Endodermal cell (in vitro differentiated cells): Measurements from ENCODE around the gene UCP2. TPM values are rescaled to one million over a fixed set of nuclear protein-coding genes. Genes with fewer than 3 reads are reported as not detected.
A peak's percentile ranks its signal among the peaks of the same experiment; 100 is the strongest.

ENCODE experiments used
- DNase-seq: peaks from one replicate; pipeline ENCODE4 v3.0.0-alpha.2; 2017
- H3K27ac ChIP-seq: 2 replicates; pipeline ENCODE4 v1.5.1; 2013; ENCODE audit warnings: mild to moderate bottlenecking, low read depth, low read length, moderate library complexity
- H3K27me3 ChIP-seq: 2 replicates; pipeline ENCODE4 v1.6.1; 2013; ENCODE audit warnings: mild to moderate bottlenecking, low read length, moderate library complexity; ENCODE audit not compliant: insufficient read depth, control insufficient read depth, poor library complexity, severe bottlenecking
- H3K36me3 ChIP-seq: 2 replicates; pipeline ENCODE4 v1.7.0; 2013; ENCODE audit warnings: mild to moderate bottlenecking, low read length, moderate library complexity; ENCODE audit not compliant: control insufficient read depth, insufficient read depth
- H3K4me1 ChIP-seq: one replicate; pipeline ENCODE4 v1.7.0; 2013; ENCODE audit warnings: low read length; ENCODE audit not compliant: control insufficient read depth, insufficient read depth
- H3K4me3 ChIP-seq: 2 replicates; pipeline ENCODE4 v1.5.1; 2013; ENCODE audit warnings: mild to moderate bottlenecking, low read length, moderate library complexity
- H3K9ac ChIP-seq: 2 replicates; pipeline ENCODE4 v1.6.1; 2013; ENCODE audit warnings: mild to moderate bottlenecking, low read length, moderate library complexity; ENCODE audit not compliant: poor library complexity, severe bottlenecking; ENCODE audit errors: extremely low read depth
- H3K9me3 ChIP-seq: 2 replicates; pipeline ENCODE4 v1.6.1; 2013; ENCODE audit warnings: mild to moderate bottlenecking, low read length, moderate library complexity; ENCODE audit not compliant: control insufficient read depth
- H3K27ac Mint-ChIP-seq: 2 replicates; pipeline ENCODE4 v1.8.0; 2020; ENCODE audit warnings: mixed read lengths
- H3K27me3 Mint-ChIP-seq: 2 replicates; pipeline ENCODE4 v1.8.0; 2021; ENCODE audit warnings: mild to moderate bottlenecking, mixed read lengths; ENCODE audit not compliant: insufficient read depth
- H3K36me3 Mint-ChIP-seq: 2 replicates; pipeline ENCODE4 v1.8.0; 2020; ENCODE audit warnings: low read depth, mixed read lengths
- H3K4me1 Mint-ChIP-seq: 2 replicates; pipeline ENCODE4 v1.8.0; 2020; ENCODE audit warnings: mixed read lengths
- H3K4me3 Mint-ChIP-seq: 2 replicates; pipeline ENCODE4 v1.8.0; 2020; ENCODE audit warnings: mild to moderate bottlenecking, moderate library complexity, mixed read lengths
- H3K9me3 Mint-ChIP-seq: 2 replicates; pipeline ENCODE4 v1.8.0; 2020; ENCODE audit warnings: mild to moderate bottlenecking, mixed read lengths
- CTCF ChIP-seq: fragments of 200-600 bp; sonication (generic); conservative IDR thresholded peaks from 2 replicates; pipeline ENCODE4 v1.5.0; 2021; ENCODE audit warnings: antibody characterized with exemption, mild to moderate bottlenecking
- WGBS, 2 experiments: methylation state at CpG; one replicate each; pipeline versions ENCODE4 v1.1.5 to v1.1.7; 2013; ENCODE audit warnings: missing lambda C conversion rate in 2 of 2, mixed read lengths in 1 of 2; ENCODE audit not compliant: insufficient coverage in 1 of 2, insufficient read length in 1 of 2; 5-methylcytosine and 5-hydroxymethylcytosine counted together
- total RNA-seq, 2 donors: library from RNA; stranded (reverse); fragmentation: NEBNext Ultra II Directional in 1 of 2; extraction: Animal tissue kit (Norgen Biotek cat#: 25700) in 1 of 2; gene quantifications; 2 replicates in 1 of 2; 3 replicates in 1 of 2; pipeline ENCODE4 v1.2.1, GENCODE V29; 2021

Gene UCP2
- total RNA-seq, 2 donors from 2014 or later: 140 to 202 TPM

GRCh38 chr11:73961321-73961720, 21.3 kb downstream of the UCP2 start:
- H3K27me3 Mint-ChIP-seq: peaks cover 9% of the 10 kb centered on the region
- no peaks in the 10 kb centered on the region for H3K36me3 ChIP-seq
- H3K4me1 Mint-ChIP-seq: peaks cover 15% of the 10 kb centered on the region
- H3K9ac ChIP-seq: no peak overlapping the region
- WGBS, 2 experiments: 72 to 79% methylated on average over 4 of the region's 4 CpGs
- no peaks in the 10 kb centered on the region for H3K9me3 Mint-ChIP-seq
- no peak for TF ChIP-seq CTCF
- no peak for DNase-seq
- no peak overlapping the region for H3K27ac ChIP-seq
- H3K36me3 Mint-ChIP-seq: no peaks in the 10 kb centered on the region
- H3K27ac Mint-ChIP-seq: no peak overlapping the region
- H3K27me3 ChIP-seq: no peaks in the 10 kb centered on the region
- H3K4me3 Mint-ChIP-seq: no peak overlapping the region
- no peaks in the 10 kb centered on the region for H3K4me1 ChIP-seq
- no peaks in the 10 kb centered on the region for H3K9me3 ChIP-seq
- no peak overlapping the region for H3K4me3 ChIP-seq

- no peak overlapping the region for H3K4me3 ChIP-seq
- TF ChIP-seq CTCF: no peak
- H3K9me3 ChIP-seq: no peaks in the 10 kb centered on the region
- peak; percentile 53 for DNase-seq
- H3K36me3 Mint-ChIP-seq: no peaks in the 10 kb centered on the region
- H3K4me1 Mint-ChIP-seq: peaks cover 9% of the 10 kb centered on the region
- H3K27ac ChIP-seq: no peak overlapping the region
- H3K9me3 Mint-ChIP-seq: no peaks in the 10 kb centered on the region
- 89 to 90% methylated on average over 10 to 18 of the region's 18 CpGs for WGBS, 2 experiments
- no peaks in the 10 kb centered on the region for H3K4me1 ChIP-seq
- no peaks in the 10 kb centered on the region for H3K36me3 ChIP-seq
- H3K27me3 ChIP-seq: no peaks in the 10 kb centered on the region
- H3K9ac ChIP-seq: no peak overlapping the region
- no peak overlapping the region for H3K4me3 Mint-ChIP-seq
- peaks cover 6% of the 10 kb centered on the region for H3K27me3 Mint-ChIP-seq
- H3K27ac Mint-ChIP-seq: no peak overlapping the region
Measured at GRCh38 chr11:73958521-73959141, 24.0 kb downstream of the UCP2 start.

GRCh38 chr11:73957654-73958361, 24.8 kb downstream of the UCP2 start:
- 92% methylated on average over 14 to 25 of the region's 25 CpGs for WGBS, 2 experiments
- Mint-ChIP-seq H3K4me1 (peaks cover 9% of the 10 kb centered on the region), H3K4me3 (no peak overlapping the region), H3K27ac (no peak overlapping the region), H3K9me3 (no peaks in the 10 kb centered on the region), H3K27me3 (peaks cover 6% of the 10 kb centered on the region), H3K36me3 (no peaks in the 10 kb centered on the region)
- no peak for TF ChIP-seq CTCF
- H3K27me3 ChIP-seq: no peaks in the 10 kb centered on the region
- H3K36me3 ChIP-seq: no peaks in the 10 kb centered on the region
- H3K4me1 ChIP-seq: no peaks in the 10 kb centered on the region
- H3K4me3 ChIP-seq: no peak overlapping the region
- H3K27ac ChIP-seq: no peak overlapping the region
- no peak overlapping the region for H3K9ac ChIP-seq
- peak; percentile 36 for DNase-seq
- no peaks in the 10 kb centered on the region for H3K9me3 ChIP-seq
